ENCODE results near the gene ENHO.
"Not testable (repeated sequence)": the region's sequence is repeated elsewhere in the genome, so short reads cannot be mapped to it uniquely, and the experiment has no call there.

Gene ENHO

GRCh38 chr9:34505370-34506120 is 17.2 kb downstream of the ENHO start:
- no peak for DNase-seq

- no peak for DNase-seq
Measured at GRCh38 chr9:34503406-34503805, 19.4 kb downstream of the ENHO start.

- no peak for DNase-seq
Measured at GRCh38 chr9:34502891-34503290, 19.9 kb downstream of the ENHO start.

GRCh38 chr9:34502471-34502870 is 20.3 kb downstream of the ENHO start:
- no peak for DNase-seq

GRCh38 chr9:34501889-34502425 is 20.8 kb downstream of the ENHO start:
- DNase-seq, result no peak

GRCh38 chr9:34501372-34501771 is 21.4 kb downstream of the ENHO start:
- no peak for DNase-seq

- peak; percentile 66 to 80 for DNase-seq
Measured at GRCh38 chr9:34500623-34501267, 22.0 kb downstream of the ENHO start.

- DNase-seq, result no peak
Measured at GRCh38 chr9:34499076-34499475, 23.7 kb downstream of the ENHO start.

- DNase-seq, result no peak
Measured at GRCh38 chr9:34498553-34498952, 24.2 kb downstream of the ENHO start.

- no peak for DNase-seq
Measured at GRCh38 chr9:34496149-34496712, 26.6 kb downstream of the ENHO start.

- DNase-seq, result no peak
Measured at GRCh38 chr9:34493972-34494535, 28.7 kb downstream of the ENHO start.

- no peak for DNase-seq
Measured at GRCh38 chr9:34492051-34492450, 30.7 kb downstream of the ENHO start.

- DNase-seq, result no peak
Measured at GRCh38 chr9:34491596-34491995, 31.2 kb downstream of the ENHO start.

- DNase-seq, result no peak
Measured at GRCh38 chr9:34490760-34491159, 32.0 kb downstream of the ENHO start.

GRCh38 chr9:34490360-34490759 is 32.4 kb downstream of the ENHO start:
- DNase-seq, result no peak

- no peak for DNase-seq
Measured at GRCh38 chr9:34486572-34486971, 36.2 kb downstream of the ENHO start.

GRCh38 chr9:34485822-34486221 is 37.0 kb downstream of the ENHO start:
- DNase-seq, result no peak

GRCh38 chr9:34484678-34485077 is 38.1 kb downstream of the ENHO start:
- DNase-seq, result no peak

- not testable (repeated sequence) for DNase-seq
Measured at GRCh38 chr9:34482746-34483145, 40.0 kb downstream of the ENHO start.

GRCh38 chr9:34481620-34482019 is 41.2 kb downstream of the ENHO start:
- not testable (repeated sequence) for DNase-seq

- no peak for DNase-seq
Measured at GRCh38 chr9:34479431-34479866, 43.3 kb downstream of the ENHO start.

GRCh38 chr9:34477541-34477940 is 45.2 kb downstream of the ENHO start:
- no peak for DNase-seq

GRCh38 chr9:34475097-34475496 is 47.7 kb downstream of the ENHO start:
- no peak for DNase-seq

All from activated CD4-positive, alpha-beta T cell treated with anti-CD3 and anti-CD28 coated beads for 4 hours (primary cell).